A549 (cell line): ENCODE measurements around the gene STAT1.

Experiments
- CTCF ChIP-seq: fragments of >200 bp; sonication (Bioruptor Twin); formaldehyde crosslinking; IDR thresholded peaks from 3 replicates; pipeline ENCODE4 v1.5.1; 2016
- KDM1A ChIP-seq: fragments of 200-600 bp; sonication (generic); IDR thresholded peaks from 2 replicates; pipeline ENCODE4 v1.6.1; 2016; ENCODE audit warnings: low read depth, mild to moderate bottlenecking
- MAZ ChIP-seq: fragments of 150-350 bp; IDR thresholded peaks from 2 replicates; pipeline ENCODE4 v1.6.1; 2014; ENCODE audit warnings: antibody characterized with exemption, low read depth, low read length, borderline replicate concordance

GRCh38 chr2:191020221-191020741 lies 6.3 kb upstream of the STAT1 start:
- TF ChIP-seq CTCF (no peak), MAZ (no peak), KDM1A (no peak)
